K562 (cell line): Measurements from ENCODE around the gene MFSD12. TPM values are rescaled to one million over a fixed set of nuclear protein-coding genes. Genes with fewer than 3 reads are reported as not detected.
A peak's percentile ranks its signal among the peaks of the same experiment; 100 is the strongest.

Source experiments
- ATAC-seq: fragments of 200-7000 bp; cut with Tn5 transposase; 3 replicates; pipeline ENCODE4 v1.9.1; 2020; ENCODE audit warnings: moderate library complexity
- BruUV-seq: library from RNA; stranded (reverse); fragments of 400-500 nt; replicated peaks from 2 replicates; lab custom pipeline; 2021; lab: Mats Ljungman, UMichigan
- CTCF ChIA-PET: fragments of 300-600 bp; formaldehyde crosslinking; extraction: SDS; loops from one replicate; lab custom pipeline; 2021; ENCODE audit warnings: low intra/inter-chr PET ratio; lab: Yijun Ruan, JAX
- POLR2A ChIA-PET: fragments of 300-600, 350-650 bp; sonication (Branson Sonifier 250); formaldehyde crosslinking; extraction: SDS; loops from one replicate; lab custom pipeline; 2021; ENCODE audit warnings: antibody characterized with exemption, inconsistent platforms; lab: Yijun Ruan, JAX
- DNase-seq, 4 experiments: peaks; one replicate each; pipeline versions ENCODE4 v3.0.0 to v3.0.0-alpha.2; 2011 to 2018; ENCODE audit warnings: low spot score in 3 of 4, mixed read lengths in 3 of 4; ENCODE audit errors: extremely low read depth in 1 of 4
- FAIRE-seq: peaks from 2 replicates; lab custom pipeline; 2011; peaks lifted over from hg19 to GRCh38; lab: Jason Lieb, UNC
- H2AFZ ChIP-seq: 2 replicates; pipeline ENCODE4 v1.6.0; 2011; ENCODE audit warnings: low read depth, low read length, control low read depth, inconsistent platforms
- H3K27ac ChIP-seq: fragments of 200-600 bp; 3 replicates; pipeline ENCODE4 v1.8.0; 2011; ENCODE audit warnings: low read depth, mild to moderate bottlenecking, control low read depth, inconsistent platforms, low read length, moderate library complexity, mixed read lengths; ENCODE audit errors: extremely low read depth
- H3K27me3 ChIP-seq, 2 experiments: fragments of 300-600 bp in 1 of 2; 2 replicates in 1 of 2; 3 replicates in 1 of 2; pipeline versions ENCODE4 v1.6.0 to v1.8.0; 2011; ENCODE audit warnings: inconsistent platforms in 2 of 2, low read length in 2 of 2, mild to moderate bottlenecking in 1 of 2, mixed read lengths in 1 of 2, moderate library complexity in 1 of 2; ENCODE audit not compliant: control insufficient read depth in 2 of 2, insufficient read depth in 2 of 2
- H3K36me3 ChIP-seq: fragments of 300-600 bp; 3 replicates; pipeline ENCODE4 v1.8.0; 2011; ENCODE audit warnings: mild to moderate bottlenecking, low read length, inconsistent platforms; ENCODE audit not compliant: control insufficient read depth, insufficient read depth
- H3K4me1 ChIP-seq, 2 experiments: fragments of 200-600 bp in 1 of 2; replicated peaks in 1 of 2; 2 replicates in 1 of 2; 3 replicates in 1 of 2; pipeline versions ENCODE4 v1.5.1 to v1.8.0; 2011; ENCODE audit warnings: inconsistent platforms in 2 of 2, low read length in 2 of 2, mild to moderate bottlenecking in 1 of 2, mixed read lengths in 1 of 2, moderate library complexity in 1 of 2; ENCODE audit not compliant: control insufficient read depth in 2 of 2, insufficient read depth in 2 of 2
- H3K4me2 ChIP-seq: 2 replicates; pipeline ENCODE4 v1.6.1; 2011; ENCODE audit warnings: low read length, control low read depth, inconsistent platforms, mixed read lengths; ENCODE audit not compliant: insufficient read depth
- H3K4me3 ChIP-seq: fragments of 200-600 bp; sonication (generic), shearing (Covaris generic); 2 replicates; pipeline ENCODE4 v1.5.1; 2016; ENCODE audit warnings: control low read depth, inconsistent platforms
- H3K79me2 ChIP-seq: fragments of 200-600 bp; 3 replicates; pipeline ENCODE4 v1.8.0; 2011; ENCODE audit warnings: low read length, inconsistent platforms; ENCODE audit not compliant: control insufficient read depth, insufficient read depth
- H3K9ac ChIP-seq, 2 experiments: 2 replicates each; pipeline versions ENCODE4 v1.6.0 to v1.6.1; 2011; ENCODE audit warnings: low read depth in 2 of 2, low read length in 2 of 2, control low read depth in 1 of 2, inconsistent platforms in 1 of 2, mild to moderate bottlenecking in 1 of 2, mixed read lengths in 1 of 2; ENCODE audit not compliant: insufficient read depth in 1 of 2
- H3K9me1 ChIP-seq: one replicate; pipeline ENCODE4 v1.6.0; 2011; ENCODE audit warnings: inconsistent platforms, mild to moderate bottlenecking, low read length, moderate library complexity; ENCODE audit not compliant: control insufficient read depth, insufficient read depth
- H3K9me3 ChIP-seq: replicated peaks from 2 replicates; pipeline ENCODE4 v1.5.1; 2011; ENCODE audit warnings: low read depth, low read length, inconsistent platforms; ENCODE audit not compliant: control insufficient read depth, insufficient read depth
- H4K20me1 ChIP-seq: replicated peaks from 2 replicates; pipeline ENCODE4 v1.6.1; 2011; ENCODE audit warnings: low read length, inconsistent platforms, mixed read lengths; ENCODE audit not compliant: control insufficient read depth, insufficient read depth
- BHLHE40 ChIP-seq: IDR thresholded peaks from 2 replicates; pipeline ENCODE4 v1.6.1; 2011; ENCODE audit warnings: low read length, improper control_type of control experiment
- BRF2 ChIP-seq: IDR thresholded peaks from 3 replicates; pipeline ENCODE4 v1.6.1; 2011; ENCODE audit warnings: borderline replicate concordance, mild to moderate bottlenecking; ENCODE audit not compliant: insufficient read length, insufficient read depth
- HMGN3 ChIP-seq: IDR thresholded peaks from 2 replicates; pipeline ENCODE4 v1.6.1; 2011; ENCODE audit warnings: borderline replicate concordance, low read depth, mild to moderate bottlenecking, mixed read lengths, low read length; ENCODE audit not compliant: insufficient read length; ENCODE audit errors: extremely low read depth
- MAX ChIP-seq: sonication (generic); formaldehyde crosslinking; IDR thresholded peaks from 2 replicates; pipeline ENCODE4 v1.9.0; 2022; ENCODE audit warnings: mild to moderate bottlenecking, missing genetic modification reagents
- NFIC ChIP-seq: fragments of 450-650 bp; IDR thresholded peaks from 2 replicates; pipeline ENCODE4 v1.6.1; 2017; ENCODE audit warnings: mild to moderate bottlenecking, inconsistent platforms
- NR4A1 ChIP-seq, 2 experiments: fragments of 250-450 bp in 1 of 2; fragments of 450-650 bp in 1 of 2; sonication (Bioruptor Pico) in 1 of 2; IDR thresholded peaks; 2 replicates each; pipeline versions ENCODE4 v1.4.0 to v1.6.1; 2016 to 2020; ENCODE audit warnings: mild to moderate bottlenecking in 2 of 2, missing compliant biosample characterization in 1 of 2, missing genetic modification characterization in 1 of 2, moderate library complexity in 1 of 2
- SAP30 ChIP-seq: fragments of 200-600 bp; sonication (generic); IDR thresholded peaks from 2 replicates; pipeline ENCODE4 v1.6.1; 2012; ENCODE audit warnings: borderline replicate concordance, low read depth, mild to moderate bottlenecking, moderate library complexity, low read length, control low read depth, inconsistent platforms; ENCODE audit not compliant: insufficient read depth, poor library complexity, severe bottlenecking
- SMAD3 ChIP-seq: fragments of 450-650 bp; formaldehyde crosslinking; conservative IDR thresholded peaks from 2 replicates; pipeline ENCODE4 v1.4.0; 2020; ENCODE audit warnings: mild to moderate bottlenecking
- TEAD4 ChIP-seq, 2 experiments: sonication (generic) in 1 of 2; formaldehyde crosslinking in 1 of 2; IDR thresholded peaks; 2 replicates each; pipeline versions ENCODE4 v1.6.1 to v1.8.0; 2012 to 2022; ENCODE audit warnings: borderline replicate concordance in 1 of 2, inconsistent platforms in 1 of 2, low read length in 1 of 2, mild to moderate bottlenecking in 1 of 2, missing genetic modification reagents in 1 of 2
- USF2 ChIP-seq: sonication (generic); formaldehyde crosslinking; IDR thresholded peaks from 2 replicates; pipeline ENCODE4 v1.5.0; 2020; ENCODE audit warnings: missing genetic modification reagents
- ZNF121 ChIP-seq: sonication (generic); formaldehyde crosslinking; conservative IDR thresholded peaks from 2 replicates; pipeline ENCODE4 v1.8.0; 2022; ENCODE audit warnings: missing genetic modification reagents
- WGBS: fragments of 100-300 bp; shearing (Covaris generic); methylation state at CpG from one replicate; pipeline ENCODE4 v1.1.6; 2016; ENCODE audit warnings: low coverage, mixed read lengths; ENCODE audit not compliant: insufficient coverage; ENCODE audit errors: missing lambda C conversion rate; 5-methylcytosine and 5-hydroxymethylcytosine counted together
- in situ Hi-C: fragments of 300-500 bp; cut with MboI; formaldehyde crosslinking; loops from 4 replicates; pipeline ENCODE4 v1.15.0; 2018; ENCODE audit warnings: inconsistent platforms, mixed read lengths
- intact Hi-C: fragments of 100-400 bp; cut with micrococcal nuclease; formaldehyde crosslinking; loops from 2 replicates; pipeline ENCODE4 v1.14.2; 2022
- polyA plus RNA-seq, 8 experiments: library from polyadenylated mRNA; depleted of rRNA in 4 of 8; stranded (reverse) in 5 of 8; unstranded in 3 of 8; fragments of >200 nt; fragmentation: Nextera tagmentation in 2 of 8; fragmentation: Illumina TruSeq in 1 of 8; extraction: Ambion mirVana in 2 of 8; extraction: Trizol in 1 of 8; gene quantifications; 2 replicates each; pipeline versions ENCODE4 v1.2.1 to v1.2.3, GENCODE V29; 2011 to 2014; ENCODE audit warnings: inconsistent platforms in 1 of 8, missing spikeins in 1 of 8
- total RNA-seq, 7 experiments: library from RNA; depleted of rRNA in 6 of 7; stranded (reverse); fragments of >200 nt in 6 of 7; fragmentation: Illumina TruSeq in 2 of 7; extraction: Trizol in 2 of 7; gene quantifications; 2 replicates each; pipeline versions ENCODE4 v1.2.1 to v1.2.3, GENCODE V29; 2011 to 2021; ENCODE audit warnings: low replicate concordance in 1 of 7

The MFSD12 gene
- total and polyA plus RNA-seq, 9 of the 15 experiments (the other 6 are each of a cell fraction or from before 2014, with no cell fraction given), result 0.69 to 112 (median 31.8) TPM

GRCh38 chr19:3533563-3534216 is 23.7 kb downstream of the MFSD12 start:
- Histone ChIP-seq H3K4me1 (peaks cover 3 to 39% of the 10 kb centered on the region in 2 experiments; a peak in 3 of 5 replicates), H2AFZ (no peak overlapping the region)
- TF ChIP-seq SMAD3 (CRISPR knock-in tag) (no peak), MAX (CRISPR knock-in tag) (0 out of 2 replicates have a peak, but pooled peaks have one; percentile 27), ZNF121 (CRISPR knock-in tag) (peak; percentile 80), HMGN3 (no peak), SAP30 (no peak), BHLHE40 (0 out of 2 replicates have a peak, but pooled peaks have one; percentile 7), TEAD4 (IDR thresholded peaks at IDR 0.05; ENCODE audit: low read length) (no peak), TEAD4 (CRISPR knock-in tag; IDR thresholded peaks at IDR 0.05; ENCODE audit: borderline replicate concordance) (no peak), USF2 (CRISPR knock-in tag) (no peak), BRF2 (no peak), NR4A1 (CRISPR knock-in tag; IDR thresholded peaks at IDR 0.05) (no peak), NR4A1 (tag; IDR thresholded peaks at IDR 0.05) (no peak), NFIC (0 out of 2 replicates have a peak, but pooled peaks have one; percentile 21)
- TF ChIP-seq, all 486 proteins: peak for 4
- Histone ChIP-seq H3K4me3 (no peak overlapping the region), H3K36me3 (peaks cover 58% of the 10 kb centered on the region; the same call in 2 of the 3 replicates), H3K4me2 (no peak overlapping the region), H3K9ac (no peak overlapping the region), H3K27ac (no peak overlapping the region), H3K9me1 (no peaks in the 10 kb centered on the region), H4K20me1 (0 out of 2 replicates have a peak, but pooled peaks cover 5% of the 10 kb centered on the region), H3K27me3 (no peaks in the 10 kb centered on the region), H3K79me2 (no peaks in the 10 kb centered on the region), H3K9me3 (no peaks in the 10 kb centered on the region)
- intact Hi-C loops, result no loop called here
- 85% methylated on average over 12 of the region's 12 CpGs for WGBS
- ChIA-PET CTCF (no interaction called here), POLR2A (no interaction called here)
- ATAC-seq, result no peak
- in situ Hi-C loops, result no loop called here
- DNase-seq, result no peak
- no TSS peak for BruUV-seq
- no peak for FAIRE-seq
